ENCODE measurements around the gene RDH8.

The RDH8 gene

GRCh38 chr19:10068205-10068604 is 54.9 kb downstream of the RDH8 start:
- in situ Hi-C loops (cut with HindIII; ENCODE audit: low sequenced_read_pairs) = no loop called here
- DNase-seq (ENCODE audit: low read depth) = no peak
- H3K4me3 ChIP-seq (ENCODE audit: low read depth, low read length) = no peak overlapping the region
- no peak for TF ChIP-seq CTCF (IDR thresholded peaks at IDR 0.05; ENCODE audit: low read depth, low read length, missing control alignments)

- no peak for DNase-seq (ENCODE audit: low read depth)
- no peak for TF ChIP-seq CTCF (IDR thresholded peaks at IDR 0.05; ENCODE audit: low read depth, low read length, missing control alignments)
- H3K4me3 ChIP-seq (ENCODE audit: low read depth, low read length) = no peak overlapping the region
- in situ Hi-C loops (cut with HindIII; ENCODE audit: low sequenced_read_pairs) = no loop called here
Observed at GRCh38 chr19:10069046-10069445, 55.8 kb downstream of the RDH8 start.

- in situ Hi-C loops (cut with HindIII; ENCODE audit: low sequenced_read_pairs) = no loop called here
- TF ChIP-seq CTCF (IDR thresholded peaks at IDR 0.05; ENCODE audit: low read depth, low read length, missing control alignments) = no peak
- DNase-seq (ENCODE audit: low read depth) = no peak
- H3K4me3 ChIP-seq (ENCODE audit: low read depth, low read length) = no peak overlapping the region
Observed at GRCh38 chr19:10070730-10071446, 57.6 kb downstream of the RDH8 start.

Measured in astrocyte of the cerebellum (primary cell).